ENCODE data around the gene UQCRFS1. TPM values are rescaled to one million over a fixed set of nuclear protein-coding genes. Genes with fewer than 3 reads are reported as not detected.
"Not testable (repeated sequence)": the region's sequence is repeated elsewhere in the genome, so short reads cannot be mapped to it uniquely, and the experiment has no call there.

Gene UQCRFS1
- polyA plus RNA-seq, 4 donors = 36.6 to 89.2 (median 80.4) TPM

- H3K27me3 ChIP-seq (ENCODE audit: control insufficient read depth in 3 of 3, insufficient read depth in 3 of 3, low read length in 3 of 3) = no peaks in the 10 kb centered on the region
- no peak overlapping the region for H3K4me3 ChIP-seq (ENCODE audit: low read depth in 1 of 3, low read length in 3 of 3)
- H3K36me3 ChIP-seq (ENCODE audit: control insufficient read depth in 3 of 3, insufficient read depth in 2 of 3, low read depth in 1 of 3, low read length in 3 of 3) = no peaks in the 10 kb centered on the region
- no peaks in the 10 kb centered on the region for H3K9me3 ChIP-seq (ENCODE audit: control insufficient read depth in 2 of 2, insufficient read depth in 1 of 2, low read depth in 1 of 2, low read length in 1 of 2)
- H3K27ac ChIP-seq (ENCODE audit: low read depth in 1 of 3, low read length in 2 of 3) = no peak overlapping the region
- DNase-seq (no peak), FAIRE-seq (no peak)
- 34 to 73% (median 64%) methylated on average over 9 of the region's 9 CpGs for WGBS, 3 donors
- H3K4me1 ChIP-seq (ENCODE audit: control insufficient read depth in 3 of 3, insufficient read depth in 2 of 3, low read depth in 1 of 3, low read length in 2 of 3) = no peaks in the 10 kb centered on the region
Measured at GRCh38 chr19:29255006-29255405, 42.1 kb upstream of the UQCRFS1 start.

DNA sequence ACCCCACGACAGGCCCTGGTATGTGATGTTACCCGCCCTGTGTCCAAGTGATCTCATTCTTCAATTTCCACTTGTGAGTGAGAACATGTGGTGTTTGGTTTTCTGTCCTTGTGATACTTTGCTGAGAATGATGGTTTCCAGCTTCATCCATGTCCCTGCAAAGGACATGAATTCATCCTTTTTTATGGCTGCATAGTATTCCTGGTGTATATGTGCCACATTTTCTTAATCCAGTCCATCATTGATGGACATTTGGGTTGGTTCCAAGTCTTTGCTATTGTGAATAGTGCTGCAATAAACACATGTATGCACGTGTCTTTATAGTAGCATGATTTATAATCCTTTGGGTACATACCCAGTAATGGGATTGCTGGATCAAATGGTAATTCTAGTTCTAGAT, 36.8 kb upstream of the UQCRFS1 start:
- not testable (repeated sequence) for FAIRE-seq; H3K4me1 ChIP-seq (ENCODE audit: control insufficient read depth in 3 of 3, insufficient read depth in 2 of 3, low read depth in 1 of 3, low read length in 2 of 3); H3K4me3 ChIP-seq (ENCODE audit: low read depth in 1 of 3, low read length in 3 of 3); H3K36me3 ChIP-seq (ENCODE audit: control insufficient read depth in 3 of 3, insufficient read depth in 2 of 3, low read depth in 1 of 3, low read length in 3 of 3); H3K27me3 ChIP-seq (ENCODE audit: control insufficient read depth in 3 of 3, insufficient read depth in 3 of 3, low read length in 3 of 3); H3K9me3 ChIP-seq (ENCODE audit: control insufficient read depth in 2 of 2, insufficient read depth in 1 of 2, low read depth in 1 of 2, low read length in 1 of 2); H3K27ac ChIP-seq (ENCODE audit: low read depth in 1 of 3, low read length in 2 of 3); DNase-seq
- WGBS, 3 donors = 58 to 72% (median 71%) methylated on average over 3 of the region's 3 CpGs

DNA sequence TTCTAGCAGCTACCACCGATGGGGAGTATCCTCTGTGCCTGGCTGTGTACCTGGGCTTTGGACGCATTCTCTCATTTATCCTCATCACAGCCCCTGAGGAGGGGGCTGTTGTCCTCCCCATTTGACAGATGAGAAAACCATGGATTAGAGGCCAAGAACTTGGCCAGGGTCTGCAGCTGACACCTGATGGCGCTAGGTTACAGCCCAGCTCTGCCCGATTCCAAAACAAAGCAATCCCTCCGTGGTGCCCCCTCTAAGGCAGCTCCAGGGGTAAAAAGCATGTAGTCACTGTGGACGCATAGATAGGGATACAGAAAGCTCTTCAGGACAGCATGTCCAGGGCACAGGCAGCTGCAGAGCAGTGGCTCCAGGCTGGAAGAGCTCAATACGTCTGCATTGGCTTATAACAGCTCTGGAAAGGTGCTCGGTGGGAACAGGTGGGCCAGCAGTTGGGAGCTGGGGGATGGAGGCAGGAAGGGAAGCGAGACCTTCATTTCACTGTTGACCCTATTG, 35.4 kb upstream of the UQCRFS1 start:
- Histone ChIP-seq H3K4me3 (ENCODE audit: low read depth in 1 of 3, low read length in 3 of 3) (no peak overlapping the region), H3K36me3 (ENCODE audit: control insufficient read depth in 3 of 3, insufficient read depth in 2 of 3, low read depth in 1 of 3, low read length in 3 of 3) (no peaks in the 10 kb centered on the region), H3K27ac (ENCODE audit: low read depth in 1 of 3, low read length in 2 of 3) (no peak overlapping the region), H3K4me1 (ENCODE audit: control insufficient read depth in 3 of 3, insufficient read depth in 2 of 3, low read depth in 1 of 3, low read length in 2 of 3) (no peaks in the 10 kb centered on the region), H3K9me3 (ENCODE audit: control insufficient read depth in 2 of 2, insufficient read depth in 1 of 2, low read depth in 1 of 2, low read length in 1 of 2) (no peaks in the 10 kb centered on the region), H3K27me3 (ENCODE audit: control insufficient read depth in 3 of 3, insufficient read depth in 3 of 3, low read length in 3 of 3) (no peaks in the 10 kb centered on the region)
- no peak for DNase-seq
- 59 to 65% (median 63%) methylated on average over 9 of the region's 9 CpGs for WGBS, 3 donors
- FAIRE-seq = no peak

- no peak overlapping the region for H3K27ac ChIP-seq (ENCODE audit: low read depth in 1 of 3, low read length in 2 of 3)
- no peaks in the 10 kb centered on the region for H3K27me3 ChIP-seq (ENCODE audit: control insufficient read depth in 3 of 3, insufficient read depth in 3 of 3, low read length in 3 of 3)
- H3K36me3 ChIP-seq (ENCODE audit: control insufficient read depth in 3 of 3, insufficient read depth in 2 of 3, low read depth in 1 of 3, low read length in 3 of 3) = no peaks in the 10 kb centered on the region
- FAIRE-seq (no peak), DNase-seq (peak in 1 of 2 donors; percentile 15)
- H3K9me3 ChIP-seq (ENCODE audit: control insufficient read depth in 2 of 2, insufficient read depth in 1 of 2, low read depth in 1 of 2, low read length in 1 of 2) = no peaks in the 10 kb centered on the region
- no peaks in the 10 kb centered on the region for H3K4me1 ChIP-seq (ENCODE audit: control insufficient read depth in 3 of 3, insufficient read depth in 2 of 3, low read depth in 1 of 3, low read length in 2 of 3)
- H3K4me3 ChIP-seq (ENCODE audit: low read depth in 1 of 3, low read length in 3 of 3) = no peak overlapping the region
- WGBS, 3 donors = 6 to 24% (median 15%) methylated on average over 9 of the region's 9 CpGs
Measured at GRCh38 chr19:29247872-29248271, 34.9 kb upstream of the UQCRFS1 start.

DNA sequence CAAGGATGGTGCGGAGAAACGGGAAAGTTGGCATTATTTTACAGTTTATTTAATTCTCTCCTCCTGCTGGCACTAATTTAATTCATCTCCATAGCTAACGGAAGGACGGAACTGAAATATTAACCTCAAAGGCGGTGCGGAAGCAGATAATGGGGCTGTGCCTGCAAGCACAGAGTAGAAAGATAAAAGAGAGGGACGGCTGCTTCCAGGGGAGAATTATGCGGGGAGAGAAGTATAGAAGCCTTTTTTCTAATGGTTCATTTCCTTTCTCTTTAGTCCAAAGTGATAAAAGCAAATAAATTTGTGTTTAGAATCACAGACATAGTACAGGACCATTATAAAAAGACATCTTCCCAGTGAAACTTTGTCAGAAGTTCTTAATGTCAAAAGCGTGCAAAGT, 34.5 kb upstream of the UQCRFS1 start:
- WGBS, 3 donors = 51 to 63% (median 51%) methylated on average over 9 of the region's 9 CpGs
- no peak overlapping the region for H3K27ac ChIP-seq (ENCODE audit: low read depth in 1 of 3, low read length in 2 of 3)
- H3K4me3 ChIP-seq (ENCODE audit: low read depth in 1 of 3, low read length in 3 of 3) = no peak overlapping the region
- no peaks in the 10 kb centered on the region for H3K4me1 ChIP-seq (ENCODE audit: control insufficient read depth in 3 of 3, insufficient read depth in 2 of 3, low read depth in 1 of 3, low read length in 2 of 3)
- no peaks in the 10 kb centered on the region for H3K9me3 ChIP-seq (ENCODE audit: control insufficient read depth in 2 of 2, insufficient read depth in 1 of 2, low read depth in 1 of 2, low read length in 1 of 2)
- FAIRE-seq (no peak), DNase-seq (no peak)
- H3K36me3 ChIP-seq (ENCODE audit: control insufficient read depth in 3 of 3, insufficient read depth in 2 of 3, low read depth in 1 of 3, low read length in 3 of 3) = no peaks in the 10 kb centered on the region
- H3K27me3 ChIP-seq (ENCODE audit: control insufficient read depth in 3 of 3, insufficient read depth in 3 of 3, low read length in 3 of 3) = no peaks in the 10 kb centered on the region

DNA sequence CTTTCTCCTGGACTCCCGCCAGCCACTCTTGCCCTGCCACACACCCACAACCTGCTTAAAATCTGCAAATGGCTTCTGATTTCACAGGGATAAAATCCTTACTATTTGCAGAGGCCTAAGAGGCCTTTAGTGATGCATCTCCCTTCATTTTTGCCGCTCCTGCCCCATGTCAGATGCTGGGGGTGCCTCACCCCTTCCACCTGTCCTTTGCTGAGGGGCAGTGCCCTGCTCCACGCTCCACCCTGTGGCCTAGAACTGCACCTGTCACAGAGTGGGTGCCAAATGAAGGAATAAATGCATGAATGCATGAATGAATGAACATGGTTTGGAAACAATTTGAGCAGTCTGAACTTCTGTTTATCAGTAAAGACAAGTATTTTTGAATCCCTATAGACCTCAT, 34.1 kb upstream of the UQCRFS1 start:
- Histone ChIP-seq H3K27me3 (ENCODE audit: control insufficient read depth in 3 of 3, insufficient read depth in 3 of 3, low read length in 3 of 3) (no peaks in the 10 kb centered on the region), H3K4me1 (ENCODE audit: control insufficient read depth in 3 of 3, insufficient read depth in 2 of 3, low read depth in 1 of 3, low read length in 2 of 3) (no peaks in the 10 kb centered on the region), H3K27ac (ENCODE audit: low read depth in 1 of 3, low read length in 2 of 3) (no peak overlapping the region), H3K36me3 (ENCODE audit: control insufficient read depth in 3 of 3, insufficient read depth in 2 of 3, low read depth in 1 of 3, low read length in 3 of 3) (no peaks in the 10 kb centered on the region), H3K4me3 (ENCODE audit: low read depth in 1 of 3, low read length in 3 of 3) (no peak overlapping the region), H3K9me3 (ENCODE audit: control insufficient read depth in 2 of 2, insufficient read depth in 1 of 2, low read depth in 1 of 2, low read length in 1 of 2) (no peaks in the 10 kb centered on the region)
- FAIRE-seq (no peak), DNase-seq (no peak)
- 48 to 74% (median 57%) methylated on average over 3 of the region's 3 CpGs for WGBS, 3 donors

DNA sequence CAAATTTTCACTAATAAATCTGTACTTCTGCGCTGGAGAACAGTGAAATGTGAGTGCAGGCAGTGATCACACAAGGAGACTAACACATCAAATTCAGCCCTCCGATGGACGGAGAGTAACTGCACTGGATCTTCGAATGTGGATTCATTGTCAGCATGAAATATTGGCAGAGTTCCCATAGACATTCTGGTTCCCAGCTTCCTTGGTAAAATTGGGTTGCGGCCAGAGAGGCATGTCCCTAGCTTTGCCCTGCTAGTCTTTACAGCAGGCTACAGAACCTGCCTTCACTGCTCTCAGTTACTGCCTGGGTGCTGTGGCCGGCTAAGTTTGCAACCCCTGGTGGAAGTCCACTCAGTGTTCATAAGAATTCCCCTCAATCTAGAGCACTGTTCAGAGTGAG, 32.3 kb upstream of the UQCRFS1 start:
- DNase-seq (no peak), FAIRE-seq (no peak)
- H3K9me3 ChIP-seq (ENCODE audit: control insufficient read depth in 2 of 2, insufficient read depth in 1 of 2, low read depth in 1 of 2, low read length in 1 of 2) = no peaks in the 10 kb centered on the region
- H3K27me3 ChIP-seq (ENCODE audit: control insufficient read depth in 3 of 3, insufficient read depth in 3 of 3, low read length in 3 of 3) = no peaks in the 10 kb centered on the region
- H3K27ac ChIP-seq (ENCODE audit: low read depth in 1 of 3, low read length in 2 of 3) = no peak overlapping the region
- WGBS, 3 donors = 66 to 80% (median 74%) methylated on average over 6 of the region's 6 CpGs
- H3K4me1 ChIP-seq (ENCODE audit: control insufficient read depth in 3 of 3, insufficient read depth in 2 of 3, low read depth in 1 of 3, low read length in 2 of 3) = no peaks in the 10 kb centered on the region
- H3K36me3 ChIP-seq (ENCODE audit: control insufficient read depth in 3 of 3, insufficient read depth in 2 of 3, low read depth in 1 of 3, low read length in 3 of 3) = no peaks in the 10 kb centered on the region
- no peak overlapping the region for H3K4me3 ChIP-seq (ENCODE audit: low read depth in 1 of 3, low read length in 3 of 3)

GRCh38 chr19:29241324-29241723, 28.4 kb upstream of the UQCRFS1 start:
- no peaks in the 10 kb centered on the region for H3K36me3 ChIP-seq (ENCODE audit: control insufficient read depth in 3 of 3, insufficient read depth in 2 of 3, low read depth in 1 of 3, low read length in 3 of 3)
- H3K27me3 ChIP-seq (ENCODE audit: control insufficient read depth in 3 of 3, insufficient read depth in 3 of 3, low read length in 3 of 3) = no peaks in the 10 kb centered on the region
- no peak overlapping the region for H3K4me3 ChIP-seq (ENCODE audit: low read depth in 1 of 3, low read length in 3 of 3)
- DNase-seq (no peak), FAIRE-seq (no peak)
- H3K27ac ChIP-seq (ENCODE audit: low read depth in 1 of 3, low read length in 2 of 3) = no peak overlapping the region
- no peaks in the 10 kb centered on the region for H3K9me3 ChIP-seq (ENCODE audit: control insufficient read depth in 2 of 2, insufficient read depth in 1 of 2, low read depth in 1 of 2, low read length in 1 of 2)
- H3K4me1 ChIP-seq (ENCODE audit: control insufficient read depth in 3 of 3, insufficient read depth in 2 of 3, low read depth in 1 of 3, low read length in 2 of 3) = no peaks in the 10 kb centered on the region

- no peak overlapping the region for H3K4me3 ChIP-seq (ENCODE audit: low read depth in 1 of 3, low read length in 3 of 3)
- 50 to 60% (median 52%) methylated on average over 2 of the region's 2 CpGs for WGBS, 3 donors
- no peaks in the 10 kb centered on the region for H3K9me3 ChIP-seq (ENCODE audit: control insufficient read depth in 2 of 2, insufficient read depth in 1 of 2, low read depth in 1 of 2, low read length in 1 of 2)
- H3K4me1 ChIP-seq (ENCODE audit: control insufficient read depth in 3 of 3, insufficient read depth in 2 of 3, low read depth in 1 of 3, low read length in 2 of 3) = no peaks in the 10 kb centered on the region
- H3K27me3 ChIP-seq (ENCODE audit: control insufficient read depth in 3 of 3, insufficient read depth in 3 of 3, low read length in 3 of 3) = no peaks in the 10 kb centered on the region
- H3K36me3 ChIP-seq (ENCODE audit: control insufficient read depth in 3 of 3, insufficient read depth in 2 of 3, low read depth in 1 of 3, low read length in 3 of 3) = no peaks in the 10 kb centered on the region
- H3K27ac ChIP-seq (ENCODE audit: low read depth in 1 of 3, low read length in 2 of 3) = no peak overlapping the region
- DNase-seq (no peak), FAIRE-seq (no peak)
Measured at GRCh38 chr19:29239213-29239776, 26.3 kb upstream of the UQCRFS1 start.
